Fibroblast of villous mesenchyme (primary cell): ENCODE data around the gene SLCO4C1. TPM values are rescaled to one million over a fixed set of nuclear protein-coding genes. Genes with fewer than 3 reads are reported as not detected.

ENCODE experiments used
- DNase-seq: peaks from one replicate; pipeline ENCODE4 v3.0.0-alpha.2; 2010; ENCODE audit warnings: low read depth
- H3K4me3 ChIP-seq: 2 replicates; pipeline ENCODE4 v1.5.1; 2011; ENCODE audit warnings: low read depth, mild to moderate bottlenecking, low read length
- CTCF ChIP-seq: IDR thresholded peaks from 2 replicates; pipeline ENCODE4 v1.5.1; 2012; ENCODE audit warnings: low read depth, mild to moderate bottlenecking, low read length; ENCODE audit not compliant: insufficient read depth
- total RNA-seq: library from RNA; depleted of rRNA; stranded (reverse); fragments of >200 nt; gene quantifications from 2 replicates; pipeline ENCODE4 v1.2.3, GENCODE V29; 2012

The SLCO4C1 gene
- total RNA-seq, 1 donor: under 0.01 TPM

DNA sequence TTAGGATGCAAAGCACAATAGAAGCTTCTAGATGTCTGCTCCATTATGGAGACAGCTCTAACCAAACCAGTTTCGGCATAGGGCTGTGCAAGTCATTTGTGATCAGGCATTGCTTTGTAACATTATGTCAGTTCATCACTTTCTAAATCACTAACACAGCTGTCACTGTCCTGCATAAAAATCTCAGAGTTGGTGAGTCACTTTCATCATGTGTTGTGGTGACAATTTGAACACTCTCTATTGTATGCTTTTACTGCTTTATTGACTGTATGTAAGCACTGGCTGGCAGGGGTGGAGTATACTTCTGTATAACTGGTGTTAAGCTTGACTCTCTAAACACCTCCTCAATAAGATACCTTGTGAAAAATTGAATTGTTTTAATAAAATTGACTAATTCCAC is 77.9 kb downstream of the SLCO4C1 start:
- no peak for DNase-seq
- no peak overlapping the region for H3K4me3 ChIP-seq
- TF ChIP-seq CTCF: no peak

GRCh38 chr5:102216678-102217077 is 79.4 kb downstream of the SLCO4C1 start:
- no peak overlapping the region for H3K4me3 ChIP-seq
- no peak for TF ChIP-seq CTCF
- DNase-seq: no peak

DNA sequence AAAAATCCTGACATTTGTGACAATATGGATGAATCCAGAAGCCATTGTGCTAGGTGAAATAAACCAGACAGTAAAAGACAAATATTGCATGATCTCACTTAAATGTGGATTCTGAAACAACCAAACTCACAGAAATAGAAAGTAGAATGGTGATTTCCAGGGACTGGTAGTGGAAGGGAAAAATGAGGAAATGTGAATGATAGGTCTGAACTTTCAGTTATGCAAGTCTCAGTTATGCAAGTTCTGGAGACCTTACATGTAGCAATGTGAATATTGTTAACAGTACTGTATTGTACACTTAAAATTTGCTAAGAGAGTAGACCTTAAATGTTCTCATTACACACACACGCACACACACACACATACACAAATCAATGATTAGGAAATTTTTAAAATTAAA is 84.9 kb downstream of the SLCO4C1 start:
- no peak overlapping the region for H3K4me3 ChIP-seq
- DNase-seq: no peak
- no peak for TF ChIP-seq CTCF

GRCh38 chr5:102200861-102201260 is 95.2 kb downstream of the SLCO4C1 start:
- DNase-seq: no peak
- TF ChIP-seq CTCF: no peak
- no peak overlapping the region for H3K4me3 ChIP-seq

DNA sequence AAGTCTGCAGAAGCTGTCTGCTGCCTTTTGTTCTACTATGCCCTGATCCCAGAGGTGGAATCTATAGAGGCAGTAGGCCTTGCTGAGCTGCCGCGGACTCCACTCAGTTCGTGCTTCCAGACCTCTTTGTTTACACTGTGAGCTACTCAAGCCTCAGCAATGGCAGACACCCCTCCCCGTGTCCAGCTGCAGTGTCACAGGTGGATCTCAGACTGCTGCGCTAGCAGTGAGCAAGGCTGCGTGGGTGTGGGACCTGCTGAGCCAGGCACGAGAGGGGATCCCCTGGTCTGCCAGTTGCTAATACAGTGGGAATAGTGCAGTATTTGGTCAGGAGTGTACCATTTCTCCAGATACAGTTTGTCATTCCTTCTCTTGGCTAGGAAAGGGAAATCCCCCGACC is 99.6 kb downstream of the SLCO4C1 start:
- H3K4me3 ChIP-seq: no peak overlapping the region
- TF ChIP-seq CTCF: no peak
- DNase-seq: no peak

Other genes starting within 250 kb of the SLCO4C1 start
- under 0.01 and 0.32 TPM in 2 replicates for gene SLCO6A1, start 202.7 kb upstream of the SLCO4C1 start, total RNA-seq